ENCODE results near the gene LRMDA.

GRCh38 chr10:75902816-75903215 is 471.4 kb downstream of the LRMDA start:
- no peak for TF ChIP-seq CTCF (IDR thresholded peaks at IDR 0.05; ENCODE audit: low read depth, low read length)
- no peak for TF ChIP-seq EZH2phosphoT487 (IDR thresholded peaks at IDR 0.05; ENCODE audit: low read depth)

Data from OCI-LY3 (cell line).